Measurements from ENCODE around the gene ALDH6A1. TPM values are rescaled to one million over a fixed set of nuclear protein-coding genes. Genes with fewer than 3 reads are reported as not detected.
"Not testable (repeated sequence)": the region's sequence is repeated elsewhere in the genome, so short reads cannot be mapped to it uniquely, and the experiment has no call there.

Gene ALDH6A1
- total RNA-seq (100 to 1,000 TPM in 2 of 10 donors, 10 to 100 TPM in 8; 36.9 to 129 (median 81.5) TPM), polyA plus RNA-seq (10 to 100 TPM; 11.3 to 15.5 TPM)
- long read RNA-seq, donor 1, full-length matches to known transcripts, result 61 of 70 reads
- long read RNA-seq, donor 1, partial matches to known transcripts, result 1 of 70 reads
- long read RNA-seq, donor 1, other reads (novel, unspliced or antisense), result 8 of 70 reads
- long read RNA-seq, donor 2, full-length matches to known transcripts, result 117 of 142 reads
- long read RNA-seq, donor 2, partial matches to known transcripts, result 6 of 142 reads
- long read RNA-seq, donor 2, other reads (novel, unspliced or antisense), result 19 of 142 reads
- long read RNA-seq, donor 3, full-length matches to known transcripts, result 105 of 140 reads
- long read RNA-seq, donor 3, partial matches to known transcripts, result 5 of 140 reads
- long read RNA-seq, donor 3, other reads (novel, unspliced or antisense), result 30 of 140 reads

GRCh38 chr14:74084277-74085046, at the start of gene ALDH6A1, which contains the start of gene LIN52:
TSS of gene ALDH6A1 (minus strand) at chr14:74084453. CDS start at chr14:74084394, 59 bp downstream.
TSS of gene LIN52 (plus strand) at chr14:74084956. CDS start at chr14:74084975, 19 bp downstream.
- ATAC-seq, result peak; percentile 96 to 98 (median 98)
- peak within 1 kb of the TSS; percentile 51 to 91 (median 83) for H3K4me3 ChIP-seq
- H3K27ac ChIP-seq, result peak within 1 kb of the TSS; percentile 53 to 89 (median 82)
- WGBS, 2 donors, result 0 to 1% methylated on average over 46 of the region's 46 CpGs
- peak; percentile 93 to 100 for DNase-seq
- H3K4me1 ChIP-seq, result peaks cover 0 to 50% (median 35%) of the 10 kb centered on the region in 9 donors
- TF ChIP-seq CTCF (IDR thresholded peaks at IDR 0.05), result peak in 4 of 9 donors; percentile 9 to 23 (median 20)
- intact Hi-C loops (cut with DNase I), result no loop called here
- no peaks in the 10 kb centered on the region for H3K36me3 ChIP-seq
- no peaks in the 10 kb centered on the region for H3K27me3 ChIP-seq
- H3K9me3 ChIP-seq, result no peaks in the 10 kb centered on the region

- Histone ChIP-seq H3K36me3 (peaks cover 0 to 8% (median 0%) of the 10 kb centered on the region in 9 donors), H3K9me3 (peaks cover 0 to 10% (median 0%) of the 10 kb centered on the region in 11 donors), H3K27ac (no peak overlapping the region), H3K27me3 (no peaks in the 10 kb centered on the region), H3K4me1 (no peaks in the 10 kb centered on the region), H3K4me3 (no peak overlapping the region)
- no peak for TF ChIP-seq CTCF (IDR thresholded peaks at IDR 0.05)
- DNase-seq (no peak), ATAC-seq (no peak)
- intact Hi-C loops (cut with DNase I), result no loop called here
- WGBS, 2 donors, result 91 to 97% methylated on average over 1 of the region's 1 CpG
Measured at GRCh38 chr14:74127634-74128033, 43.4 kb upstream of the ALDH6A1 start.

GRCh38 chr14:74126315-74127013, 42.2 kb upstream of the ALDH6A1 start:
- Histone ChIP-seq H3K9me3 (peaks cover 0 to 10% (median 0%) of the 10 kb centered on the region in 11 donors), H3K27ac (no peak overlapping the region), H3K4me1 (no peaks in the 10 kb centered on the region), H3K27me3 (no peaks in the 10 kb centered on the region), H3K4me3 (no peak overlapping the region), H3K36me3 (peaks cover 0 to 8% (median 0%) of the 10 kb centered on the region in 9 donors)
- ATAC-seq (no peak), DNase-seq (no peak)
- TF ChIP-seq CTCF (IDR thresholded peaks at IDR 0.05), result no peak
- intact Hi-C loops (cut with DNase I), result no loop called here
- WGBS, 2 donors, result 100% methylated on average over 1 of the region's 1 CpG

GRCh38 chr14:74125487-74125886, 41.2 kb upstream of the ALDH6A1 start:
- H3K27ac ChIP-seq; H3K4me1 ChIP-seq; H3K27me3 ChIP-seq; DNase-seq; H3K4me3 ChIP-seq; intact Hi-C loops (cut with DNase I); ATAC-seq: not testable (repeated sequence)
- WGBS, 2 donors, result 73 to 92% methylated on average over 4 of the region's 5 CpGs
- Histone ChIP-seq H3K36me3 (peaks cover 0 to 12% (median 0%) of the 10 kb centered on the region in 9 donors), H3K9me3 (peaks cover 0 to 10% (median 0%) of the 10 kb centered on the region in 11 donors)
